Lung (tissue), 12 donors: Measurements from ENCODE around the gene AGRN. TPM values are rescaled to one million over a fixed set of nuclear protein-coding genes. Genes with fewer than 3 reads are reported as not detected.

Experiments used
- ATAC-seq: fragments of 200-7000 bp; cut with Tn5 transposase; one replicate; pipeline ENCODE4 v1.9.1; 2020; ENCODE audit warnings: moderate number of reproducible peaks; ENCODE audit not compliant: insufficient read depth, low FRiP score
- DNase-seq, 3 donors: peaks; one replicate each; pipeline ENCODE4 v3.0.0-alpha.2; 2013 to 2017
- H3K27ac ChIP-seq, 2 donors: one replicate each; pipeline ENCODE4 v1.5.1; 2013; ENCODE audit warnings: mild to moderate bottlenecking in 2 of 2, moderate library complexity in 2 of 2, control low read depth in 1 of 2, inconsistent platforms in 1 of 2, low read depth in 1 of 2, low read length in 1 of 2
- H3K27me3 ChIP-seq, 3 donors: one replicate each; pipeline ENCODE4 v1.5.1; 2013; ENCODE audit warnings: low read length in 2 of 3; ENCODE audit not compliant: control insufficient read depth in 3 of 3, insufficient read depth in 3 of 3
- H3K36me3 ChIP-seq, 4 donors: one replicate each; pipeline ENCODE4 v1.5.1; 2013; ENCODE audit warnings: low read length in 4 of 4, mild to moderate bottlenecking in 1 of 4, moderate library complexity in 1 of 4; ENCODE audit not compliant: control insufficient read depth in 4 of 4, insufficient read depth in 4 of 4
- H3K4me1 ChIP-seq, 5 donors: one replicate each; pipeline ENCODE4 v1.5.1; 2013; ENCODE audit warnings: low read length in 5 of 5, mild to moderate bottlenecking in 2 of 5, moderate library complexity in 1 of 5; ENCODE audit not compliant: control insufficient read depth in 5 of 5, insufficient read depth in 5 of 5
- H3K4me3 ChIP-seq: one replicate; pipeline ENCODE4 v1.5.1; 2013; ENCODE audit warnings: mild to moderate bottlenecking, control low read depth, moderate library complexity
- H3K9ac ChIP-seq, 2 donors: one replicate each; pipeline ENCODE4 v1.5.1; 2013; ENCODE audit warnings: low read length in 2 of 2, control low read depth in 1 of 2; ENCODE audit not compliant: insufficient read depth in 1 of 2
- H3K9me3 ChIP-seq, 4 donors: one replicate each; pipeline ENCODE4 v1.5.1; 2013; ENCODE audit warnings: low read length in 3 of 4, mild to moderate bottlenecking in 1 of 4, moderate library complexity in 1 of 4; ENCODE audit not compliant: control insufficient read depth in 4 of 4, insufficient read depth in 3 of 4
- WGBS, 2 donors: extraction: QIAGEN DNeasy Blood & Tissue Kit; methylation state at CpG; one replicate each; pipeline ENCODE4 v1.1.7; 2013; 5-methylcytosine and 5-hydroxymethylcytosine counted together
- polyA plus RNA-seq, 2 donors: library from polyadenylated mRNA; stranded (reverse); fragments of 200-250 nt; gene quantifications; one replicate each; pipeline ENCODE4 v1.2.1, GENCODE V29; 2013
- total RNA-seq, 2 donors: library from RNA; depleted of rRNA in 1 of 2; stranded (reverse); fragments of >200 nt in 1 of 2; gene quantifications; one replicate each; pipeline ENCODE4 v1.2.1, GENCODE V29; 2014 to 2021
- TF ChIP-seq, protein P1 (sequence below): IDR thresholded peaks from 2 replicates; pipeline ENCODE4 v1.5.1; 2012; ENCODE audit warnings: mild to moderate bottlenecking; ENCODE audit errors: control extremely low read depth, extremely low read depth
- donor health status: control.
- donor health status: control.
- donor health status: Bipolar disorder and iron deficiency.
- donor health status: healthy.
- donor health status: DM: yes; HTN: yes; CAD: no.

The AGRN gene
- total and polyA plus RNA-seq, 4 donors = 30.7 to 124 (median 85.2) TPM

DNA sequence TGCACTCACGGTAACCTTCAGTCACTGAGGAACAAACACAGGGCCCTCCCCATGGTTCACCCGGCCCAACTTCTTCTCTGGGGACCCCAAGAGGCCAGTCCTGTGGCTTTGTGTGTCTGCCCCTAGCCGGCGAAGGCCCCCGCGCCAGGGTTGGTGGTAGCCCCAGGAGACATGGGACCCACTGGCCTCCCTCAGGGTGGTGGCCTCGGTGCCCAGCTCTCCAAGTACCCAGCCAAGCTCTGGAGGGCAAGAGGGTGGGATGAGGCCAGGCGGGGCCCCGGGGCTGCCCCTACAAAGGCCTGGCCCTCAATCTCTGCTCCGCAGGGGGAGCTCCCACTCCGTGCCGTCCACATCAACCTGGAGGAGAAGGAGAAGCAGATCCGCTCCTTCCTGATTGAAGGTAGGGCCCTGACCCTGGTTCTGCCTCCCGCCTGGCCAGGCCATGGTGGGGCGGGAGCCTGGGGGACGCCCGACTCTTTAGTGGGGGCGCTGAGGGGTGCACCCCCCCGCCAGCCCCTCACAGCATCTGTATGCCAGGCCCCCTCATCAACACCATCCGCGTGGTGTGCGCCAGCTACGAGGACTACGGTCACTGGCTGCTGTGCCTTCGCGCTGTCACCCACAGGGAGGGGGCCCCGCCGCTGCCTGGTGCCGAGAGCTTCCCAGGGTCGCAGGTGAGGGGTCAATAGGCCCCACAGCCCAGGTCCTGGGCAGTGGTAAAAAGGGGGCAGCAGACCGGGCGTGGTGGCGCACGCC, 48.0 kb upstream of the AGRN start:
- DNase-seq (no peak), ATAC-seq (no peak)
- peaks cover 0 to 9% (median 0%) of the 10 kb centered on the region in 5 donors for H3K4me1 ChIP-seq
- H3K9me3 ChIP-seq = no peaks in the 10 kb centered on the region
- H3K27ac ChIP-seq = no peak overlapping the region
- TF ChIP-seq, protein P1, sequence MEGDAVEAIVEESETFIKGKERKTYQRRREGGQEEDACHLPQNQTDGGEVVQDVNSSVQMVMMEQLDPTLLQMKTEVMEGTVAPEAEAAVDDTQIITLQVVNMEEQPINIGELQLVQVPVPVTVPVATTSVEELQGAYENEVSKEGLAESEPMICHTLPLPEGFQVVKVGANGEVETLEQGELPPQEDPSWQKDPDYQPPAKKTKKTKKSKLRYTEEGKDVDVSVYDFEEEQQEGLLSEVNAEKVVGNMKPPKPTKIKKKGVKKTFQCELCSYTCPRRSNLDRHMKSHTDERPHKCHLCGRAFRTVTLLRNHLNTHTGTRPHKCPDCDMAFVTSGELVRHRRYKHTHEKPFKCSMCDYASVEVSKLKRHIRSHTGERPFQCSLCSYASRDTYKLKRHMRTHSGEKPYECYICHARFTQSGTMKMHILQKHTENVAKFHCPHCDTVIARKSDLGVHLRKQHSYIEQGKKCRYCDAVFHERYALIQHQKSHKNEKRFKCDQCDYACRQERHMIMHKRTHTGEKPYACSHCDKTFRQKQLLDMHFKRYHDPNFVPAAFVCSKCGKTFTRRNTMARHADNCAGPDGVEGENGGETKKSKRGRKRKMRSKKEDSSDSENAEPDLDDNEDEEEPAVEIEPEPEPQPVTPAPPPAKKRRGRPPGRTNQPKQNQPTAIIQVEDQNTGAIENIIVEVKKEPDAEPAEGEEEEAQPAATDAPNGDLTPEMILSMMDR = no peak
- WGBS, 2 donors = 80 to 82% methylated on average over 31 to 34 of the region's 34 CpGs
- no peak overlapping the region for H3K9ac ChIP-seq
- H3K27me3 ChIP-seq = peaks cover 0 to 52% (median 16%) of the 10 kb centered on the region in 3 donors
- H3K4me3 ChIP-seq = no peak overlapping the region
- H3K36me3 ChIP-seq = no peaks in the 10 kb centered on the region

DNA sequence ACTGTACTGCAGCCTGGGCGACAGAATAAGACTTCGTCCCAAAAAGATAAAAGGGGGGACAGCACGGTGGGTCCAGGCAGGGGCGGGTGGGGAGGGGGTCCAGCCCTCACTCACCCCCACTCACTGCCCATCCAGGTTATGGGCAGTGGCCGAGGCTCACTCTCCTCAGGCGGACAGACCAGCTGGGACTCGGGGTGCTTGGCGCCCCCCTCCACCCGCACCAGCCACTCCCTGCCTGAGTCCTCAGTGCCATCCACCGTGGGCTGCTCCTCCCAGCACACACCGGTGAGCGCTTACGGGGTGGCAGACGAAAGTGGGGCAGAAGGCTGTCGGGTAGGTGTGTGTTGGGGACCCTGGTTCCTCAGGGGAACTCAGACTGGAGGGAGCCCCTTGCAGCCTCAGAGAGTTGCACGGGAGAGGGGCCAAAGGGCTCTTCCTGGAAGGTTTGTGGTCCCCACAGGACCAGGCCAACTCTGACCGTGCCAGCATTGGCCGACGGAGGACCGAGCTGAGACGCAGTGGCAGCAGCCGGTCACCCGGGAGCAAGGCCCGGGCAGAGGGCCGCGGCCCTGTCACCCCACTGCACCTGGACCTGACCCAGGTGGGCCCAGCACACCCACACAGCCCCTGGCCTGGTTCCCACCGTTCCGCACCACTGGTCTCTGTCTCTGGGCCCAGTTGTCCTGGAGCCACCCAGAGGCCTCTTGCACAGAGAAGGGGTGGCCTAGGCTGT, 47.0 kb upstream of the AGRN start:
- Histone ChIP-seq H3K4me1 (peaks cover 0 to 6% (median 0%) of the 10 kb centered on the region in 5 donors), H3K27ac (no peak overlapping the region), H3K27me3 (peaks cover 0 to 48% (median 16%) of the 10 kb centered on the region in 3 donors), H3K9me3 (no peaks in the 10 kb centered on the region), H3K4me3 (no peak overlapping the region), H3K36me3 (no peaks in the 10 kb centered on the region), H3K9ac (no peak overlapping the region)
- WGBS, 2 donors = 85 to 86% methylated on average over 25 to 28 of the region's 28 CpGs
- ATAC-seq (no peak), DNase-seq (no peak)
- TF ChIP-seq, protein P1 = no peak

DNA sequence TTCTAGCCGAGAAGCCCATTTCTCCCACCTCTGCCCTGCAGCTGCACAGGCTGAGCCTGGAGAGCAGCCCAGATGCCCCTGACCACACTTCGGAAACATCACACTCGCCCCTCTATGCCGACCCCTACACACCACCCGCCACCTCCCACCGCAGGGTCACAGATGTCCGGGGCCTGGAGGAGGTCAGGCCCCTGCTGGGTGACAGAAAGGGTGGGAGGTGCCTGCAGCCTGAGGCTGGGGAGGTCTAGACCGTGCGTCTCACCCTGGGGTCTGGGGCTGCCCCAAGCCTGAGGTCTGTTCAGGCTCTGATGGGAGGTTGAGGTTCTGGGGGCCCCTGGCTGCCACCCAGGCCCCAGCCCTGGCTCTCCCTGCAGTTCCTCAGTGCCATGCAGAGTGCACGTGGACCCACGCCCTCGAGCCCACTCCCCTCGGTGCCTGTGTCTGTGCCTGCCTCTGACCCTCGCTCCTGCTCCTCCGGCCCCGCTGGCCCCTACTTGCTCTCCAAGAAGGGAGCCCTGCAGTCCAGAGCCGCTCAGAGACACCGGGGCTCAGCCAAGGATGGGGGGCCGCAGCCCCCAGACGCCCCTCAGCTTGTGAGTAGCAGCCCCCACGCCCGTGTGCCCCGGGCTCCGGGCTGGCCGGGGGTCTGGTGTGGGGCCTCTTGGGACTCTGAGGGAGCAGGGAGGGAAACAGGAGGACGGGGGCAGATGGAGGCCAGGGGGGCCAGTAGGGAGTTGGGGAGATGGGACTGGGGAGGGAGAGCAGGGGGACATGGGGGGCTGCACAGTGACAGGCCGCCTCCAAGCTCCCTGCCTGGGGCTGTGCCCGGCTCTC, 46.2 kb upstream of the AGRN start:
- no peak overlapping the region for H3K9ac ChIP-seq
- no peak overlapping the region for H3K4me3 ChIP-seq
- H3K4me1 ChIP-seq = peaks cover 0 to 6% (median 0%) of the 10 kb centered on the region in 5 donors
- ATAC-seq (no peak), DNase-seq (no peak)
- H3K27me3 ChIP-seq = peaks cover 0 to 42% (median 16%) of the 10 kb centered on the region in 3 donors
- H3K36me3 ChIP-seq = no peaks in the 10 kb centered on the region
- TF ChIP-seq, protein P1 = no peak
- no peak overlapping the region for H3K27ac ChIP-seq
- H3K9me3 ChIP-seq = no peaks in the 10 kb centered on the region
- 77 to 88% methylated on average over 24 to 28 of the region's 28 CpGs for WGBS, 2 donors
